ENCODE data around the gene RNF31.
A peak's percentile ranks its signal among the peaks of the same experiment; 100 is the strongest.

Gene RNF31

GRCh38 chr14:24137529-24138395 lies 9.5 kb upstream of the RNF31 start:
- no peak for DNase-seq (ENCODE audit: low read depth)

DNA sequence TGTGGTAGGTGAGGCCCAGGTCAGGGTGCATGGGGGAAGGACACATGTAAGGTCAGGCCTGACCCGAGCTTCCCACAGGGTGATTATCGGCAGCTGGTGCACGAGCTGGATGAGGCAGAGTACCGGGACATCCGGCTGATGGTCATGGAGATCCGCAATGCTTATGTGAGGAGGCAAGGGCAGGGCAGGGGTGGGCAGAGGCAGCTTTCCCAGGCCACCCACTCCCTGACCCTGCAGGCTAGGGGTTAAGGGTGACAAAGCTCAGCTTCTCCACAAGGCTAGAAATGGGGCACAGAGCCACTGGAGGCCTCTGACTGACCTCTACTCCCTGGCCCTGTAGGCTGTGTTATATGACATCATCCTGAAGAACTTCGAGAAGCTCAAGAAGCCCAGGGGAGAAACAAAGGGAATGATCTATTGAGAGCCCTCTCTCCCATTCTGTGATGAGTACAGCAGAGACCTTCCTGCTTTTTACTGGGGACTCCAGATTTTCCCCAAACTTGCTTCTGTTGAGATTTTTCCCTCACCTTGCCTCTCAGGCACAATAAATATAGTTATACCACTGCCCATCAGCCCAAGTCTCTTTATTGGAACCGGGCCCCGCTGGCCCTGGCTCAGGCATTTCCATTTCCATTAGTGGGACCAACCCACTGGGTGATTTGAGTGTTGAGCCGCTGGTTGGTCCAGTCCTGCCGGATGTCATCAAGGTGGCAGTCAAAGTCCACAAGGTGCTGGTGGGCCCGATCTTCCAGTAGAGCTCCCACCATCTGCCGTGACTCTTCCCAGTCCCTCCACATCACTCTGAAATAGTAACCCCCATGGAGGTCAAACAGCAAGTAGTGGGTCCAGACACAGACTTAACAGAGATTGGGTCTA lies 8.7 kb upstream of the RNF31 start:
- DNase-seq (ENCODE audit: low read depth): no peak

- no peak for DNase-seq (ENCODE audit: low read depth)
Measured at GRCh38 chr14:24139272-24139934, 7.9 kb upstream of the RNF31 start.

- DNase-seq (ENCODE audit: low read depth): peak; percentile 100
Measured at GRCh38 chr14:24141097-24141880, 6.0 kb upstream of the RNF31 start, which contains the start of gene EMC9. Gene EMC9 (minus strand): TSS chr14:24141591. CDS start chr14:24141304, 287 bp downstream.

DNA sequence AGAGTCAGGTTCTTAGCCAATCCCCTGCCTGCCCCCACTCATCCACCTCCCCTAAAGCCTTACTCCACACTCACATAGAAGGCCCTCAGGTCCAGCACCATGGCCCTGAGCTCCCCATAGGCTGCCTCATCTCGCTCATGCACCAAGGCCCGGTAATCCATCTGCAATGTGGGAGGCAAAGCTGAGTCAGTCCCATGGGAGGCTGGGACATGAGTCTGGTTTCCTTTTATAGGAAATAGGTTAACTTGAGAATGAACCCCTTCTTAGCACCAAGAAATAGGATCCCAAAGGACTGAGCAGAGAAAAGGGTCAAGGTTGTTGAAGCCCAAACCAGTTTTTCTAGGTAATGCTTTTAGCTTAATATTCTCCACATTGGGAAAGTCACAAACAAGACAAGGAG lies 3.8 kb upstream of the RNF31 start:
- no peak for DNase-seq (ENCODE audit: low read depth)

DNA sequence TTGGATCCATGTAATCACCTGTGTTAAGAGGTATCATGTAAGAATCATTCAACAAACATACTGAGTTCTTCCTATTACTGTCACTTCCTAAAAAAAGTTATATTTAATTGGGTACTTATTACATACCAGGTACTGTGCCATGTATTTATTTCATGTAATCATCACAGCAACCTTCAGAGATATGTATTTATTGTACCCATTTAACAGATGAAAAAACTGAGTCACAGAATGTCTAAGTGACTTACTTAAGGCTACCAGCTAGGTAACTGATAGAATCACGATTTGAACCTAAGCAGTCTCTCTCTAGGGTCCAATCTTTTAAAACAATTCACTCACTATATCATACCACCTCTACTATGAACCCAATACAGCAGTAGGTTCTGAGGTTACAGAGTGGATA lies 2.8 kb upstream of the RNF31 start:
- no peak for DNase-seq (ENCODE audit: low read depth)

DNA sequence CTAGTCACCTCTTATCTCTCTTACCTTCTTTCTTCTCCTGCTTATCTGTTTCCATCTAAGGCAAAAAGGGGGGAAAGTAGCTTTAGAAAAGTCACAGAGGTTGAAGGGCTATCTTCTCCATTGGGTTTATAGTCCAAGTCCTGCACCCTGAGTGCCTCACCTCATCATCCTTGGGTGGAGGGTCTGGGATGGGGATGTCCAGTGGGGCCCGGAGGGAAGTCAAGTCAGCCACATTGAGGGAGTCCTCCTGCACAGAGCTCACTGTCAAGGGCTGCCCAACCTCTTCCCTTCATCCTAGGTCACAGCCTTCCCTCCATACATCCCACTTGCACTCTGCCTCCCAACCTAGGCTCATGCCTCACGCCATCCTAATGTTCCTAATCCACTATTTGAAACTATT lies 2.1 kb upstream of the RNF31 start:
- no peak for DNase-seq (ENCODE audit: low read depth)

GRCh38 chr14:24145690-24146452 lies 1.4 kb upstream of the RNF31 start:
- no peak for DNase-seq (ENCODE audit: low read depth)

DNA sequence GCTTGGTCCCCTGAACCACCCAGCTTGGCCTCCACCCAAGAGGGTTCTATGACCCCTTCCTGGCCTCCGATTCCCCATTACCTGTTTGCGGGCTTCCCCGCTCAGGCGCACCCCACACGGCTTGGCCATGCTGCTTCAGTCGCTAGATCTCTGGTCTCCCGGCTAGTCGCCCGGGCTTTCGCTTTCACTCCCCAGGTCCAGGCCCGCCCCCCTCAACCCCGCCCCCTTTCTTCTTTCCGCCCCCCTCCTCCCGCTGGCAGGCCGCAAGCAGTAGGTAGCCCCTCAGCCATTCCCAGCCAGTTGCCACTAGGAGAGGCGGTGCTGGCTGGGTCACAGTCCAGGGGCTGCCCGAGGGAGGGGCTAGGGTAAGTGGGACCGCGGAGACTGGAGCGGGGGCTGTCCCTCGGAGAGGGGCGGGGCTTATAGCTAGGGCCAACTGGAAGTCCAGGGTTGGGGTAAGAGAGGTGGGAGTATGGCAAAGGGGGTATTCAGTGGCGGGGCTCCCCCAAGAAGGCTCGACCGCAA lies 783 bp upstream of the RNF31 start, which contains the start of gene PSME2:
PSME2 (minus strand) TSS at position 158 of the 525 bp plus-strand sequence; CDS start at position 129, 29 bp downstream.
- DNase-seq (ENCODE audit: low read depth): peak; percentile 87

- DNase-seq (ENCODE audit: low read depth): no peak
Measured at GRCh38 chr14:24147761-24148428, 597 bp downstream of the RNF31 start.

DNA sequence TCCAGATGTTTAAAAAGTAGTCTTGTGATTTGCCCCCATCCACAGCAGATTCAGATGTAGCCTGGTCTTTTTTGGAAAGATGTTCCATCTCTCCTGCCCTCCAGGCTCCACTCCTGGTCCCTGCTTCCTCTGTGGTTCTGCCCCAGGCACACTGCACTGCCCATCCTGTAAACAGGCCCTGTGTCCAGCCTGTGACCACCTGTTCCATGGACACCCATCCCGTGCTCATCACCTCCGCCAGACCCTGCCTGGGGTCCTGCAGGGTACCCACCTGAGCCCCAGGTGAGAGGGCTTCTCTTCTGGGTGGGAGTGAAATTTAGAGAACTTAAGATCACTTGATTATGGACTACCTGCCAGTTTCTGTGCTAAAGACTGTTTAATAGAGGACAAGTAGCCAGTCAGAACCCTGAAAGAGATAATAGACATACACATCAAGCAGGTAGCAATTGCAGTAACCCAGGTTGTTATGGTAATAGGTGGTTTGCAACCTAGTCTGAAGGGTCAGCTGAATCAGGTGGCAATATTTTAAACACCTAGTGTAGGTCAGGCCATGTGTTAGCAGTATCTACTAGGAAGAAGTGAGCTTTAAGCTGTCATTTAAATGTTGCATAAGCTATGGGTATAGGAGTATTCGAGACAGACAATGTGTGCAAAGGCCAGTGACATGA lies 2.1 kb downstream of the RNF31 start:
- no peak for DNase-seq (ENCODE audit: low read depth)

DNA sequence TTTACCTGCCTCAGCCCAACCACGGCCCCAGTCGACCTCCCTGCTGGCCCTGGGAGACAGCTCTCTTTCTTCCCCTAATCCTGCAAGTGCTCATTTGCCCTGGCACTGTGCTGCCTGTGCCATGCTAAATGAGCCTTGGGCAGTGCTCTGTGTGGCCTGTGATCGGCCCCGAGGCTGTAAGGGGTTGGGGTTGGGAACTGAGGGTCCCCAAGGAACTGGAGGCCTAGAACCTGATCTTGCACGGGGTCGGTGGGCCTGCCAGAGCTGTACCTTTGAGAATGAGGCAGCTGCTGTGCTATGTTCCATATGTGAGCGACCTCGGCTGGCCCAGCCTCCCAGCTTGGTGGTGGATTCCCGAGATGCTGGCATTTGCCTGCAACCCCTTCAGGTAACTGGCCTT lies 2.8 kb downstream of the RNF31 start:
- DNase-seq (ENCODE audit: low read depth): no peak

DNA sequence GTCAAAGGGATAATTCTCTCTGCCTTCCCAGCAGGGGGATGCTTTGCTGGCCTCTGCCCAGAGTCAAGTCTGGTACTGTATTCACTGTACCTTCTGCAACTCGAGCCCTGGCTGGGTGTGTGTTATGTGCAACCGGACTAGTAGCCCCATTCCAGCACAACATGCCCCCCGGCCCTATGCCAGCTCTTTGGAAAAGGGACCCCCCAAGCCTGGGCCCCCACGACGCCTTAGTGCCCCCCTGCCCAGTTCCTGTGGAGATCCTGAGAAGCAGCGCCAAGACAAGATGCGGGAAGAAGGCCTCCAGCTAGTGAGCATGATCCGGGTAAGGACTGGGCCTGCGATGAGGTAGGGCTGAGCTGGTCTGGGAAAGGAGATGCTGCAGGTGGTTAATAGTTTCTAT lies 3.3 kb downstream of the RNF31 start:
- DNase-seq (ENCODE audit: low read depth): no peak

DNA sequence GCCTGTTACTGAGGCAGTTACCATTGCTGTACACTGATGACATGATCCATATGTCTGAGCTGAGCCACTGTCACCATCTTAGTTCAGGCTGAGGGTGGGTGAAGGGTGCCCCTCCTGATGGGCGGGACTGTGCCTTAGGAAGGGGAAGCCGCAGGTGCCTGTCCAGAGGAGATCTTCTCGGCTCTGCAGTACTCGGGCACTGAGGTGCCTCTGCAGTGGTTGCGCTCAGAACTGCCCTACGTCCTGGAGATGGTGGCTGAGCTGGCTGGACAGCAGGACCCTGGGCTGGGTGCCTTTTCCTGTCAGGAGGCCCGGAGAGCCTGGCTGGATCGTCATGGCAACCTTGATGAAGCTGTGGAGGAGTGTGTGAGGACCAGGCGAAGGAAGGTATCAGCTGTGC lies 3.7 kb downstream of the RNF31 start:
- DNase-seq (ENCODE audit: low read depth): no peak

- DNase-seq (ENCODE audit: low read depth): no peak
Measured at GRCh38 chr14:24151404-24152080, 4.2 kb downstream of the RNF31 start.

DNA sequence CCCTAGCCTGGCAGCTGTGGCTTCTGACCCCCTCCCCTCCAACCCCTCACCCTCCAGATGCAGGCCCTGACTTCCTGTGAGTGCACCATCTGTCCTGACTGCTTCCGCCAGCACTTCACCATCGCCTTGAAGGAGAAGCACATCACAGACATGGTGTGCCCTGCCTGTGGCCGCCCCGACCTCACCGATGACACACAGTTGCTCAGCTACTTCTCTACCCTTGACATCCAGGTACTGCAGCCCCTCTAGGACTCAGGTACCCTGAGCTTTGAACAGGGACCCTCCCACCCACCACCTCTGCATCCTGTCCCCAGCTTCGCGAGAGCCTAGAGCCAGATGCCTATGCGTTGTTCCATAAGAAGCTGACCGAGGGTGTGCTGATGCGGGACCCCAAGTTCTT lies 7.8 kb downstream of the RNF31 start:
- no peak for DNase-seq (ENCODE audit: low read depth)

DNA sequence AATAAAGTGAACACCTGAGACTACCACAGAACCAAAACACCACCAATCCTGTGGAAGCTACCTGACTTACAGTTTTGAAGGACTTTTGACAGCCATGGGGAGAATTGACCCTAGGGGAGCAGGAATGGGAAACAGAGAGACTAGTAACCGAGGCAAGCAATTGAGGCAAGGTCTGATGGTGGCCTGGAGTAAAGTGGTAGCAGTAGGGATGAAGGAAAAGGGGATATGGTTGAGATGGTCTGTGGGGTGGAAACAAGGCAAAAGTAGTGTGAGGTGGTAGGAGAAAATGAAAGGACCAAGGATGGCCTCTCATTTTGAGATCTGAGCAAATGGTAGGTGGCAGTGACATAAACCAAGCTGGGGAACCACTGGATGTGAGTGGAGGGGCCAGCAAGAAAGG lies 9.5 kb downstream of the RNF31 start:
- no peak for DNase-seq (ENCODE audit: low read depth)

DNA sequence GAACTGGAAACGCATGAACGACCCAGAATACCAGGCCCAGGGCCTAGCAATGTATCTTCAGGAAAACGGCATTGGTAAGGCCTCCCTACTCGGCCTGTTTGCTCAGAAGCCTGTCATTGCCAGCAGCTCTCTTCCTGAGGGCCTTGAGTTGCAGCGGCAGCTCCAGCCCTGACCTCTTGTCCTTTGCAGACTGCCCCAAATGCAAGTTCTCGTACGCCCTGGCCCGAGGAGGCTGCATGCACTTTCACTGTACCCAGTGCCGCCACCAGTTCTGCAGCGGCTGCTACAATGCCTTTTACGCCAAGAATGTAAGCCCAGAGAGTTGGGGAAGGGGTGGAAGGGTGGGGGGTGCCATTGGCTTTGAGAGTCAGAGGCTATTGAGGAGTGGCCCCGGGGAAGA lies 10.0 kb downstream of the RNF31 start:
- DNase-seq (ENCODE audit: low read depth): no peak

All from T-helper 22 cell (primary cell).